ENCODE measurements around the gene DLX3.

DLX3 gene

DNA sequence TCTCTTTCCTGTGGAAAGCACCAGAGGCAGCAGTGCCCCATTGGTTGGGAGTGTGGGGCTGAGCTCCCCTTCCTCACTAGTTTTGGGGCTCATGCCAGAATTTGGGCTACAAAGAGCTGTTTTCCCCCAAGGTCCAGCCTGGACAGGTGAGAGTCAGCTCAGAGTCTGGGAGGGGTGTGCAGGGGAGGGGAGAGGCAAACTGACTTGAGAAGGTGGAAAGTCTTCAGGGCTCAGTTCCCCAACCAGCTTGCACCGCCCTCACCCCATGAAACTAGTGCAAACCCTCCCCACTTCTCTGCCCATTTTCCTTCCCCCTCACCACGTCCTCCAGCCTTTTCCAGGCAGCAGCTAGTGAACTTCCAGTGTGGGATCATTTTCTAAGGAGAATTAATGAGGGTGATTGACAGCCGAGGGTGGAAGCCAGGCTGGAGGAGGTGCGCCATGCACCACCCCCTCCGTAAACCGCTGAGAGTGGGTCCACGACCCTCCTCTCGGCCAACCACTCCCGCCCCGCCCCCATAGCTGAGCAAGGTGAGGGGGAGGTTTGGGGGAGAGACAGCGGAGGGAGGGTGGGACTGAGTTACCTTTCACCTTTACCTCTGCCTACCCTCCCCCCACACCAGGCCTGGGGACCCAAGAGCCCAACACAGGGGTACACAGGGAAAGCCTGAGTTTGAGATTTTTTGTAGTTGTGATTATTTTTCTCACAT lies 32.3 kb downstream of the DLX3 start:
- DNase-seq (ENCODE audit: low spot score in 2 of 2): no peak
- H3K9me3 ChIP-seq: no peaks in the 10 kb centered on the region
- no peak overlapping the region for H3K4me3 ChIP-seq
- no peaks in the 10 kb centered on the region for H3K36me3 ChIP-seq (replicated peaks)
- H3K4me1 ChIP-seq: no peaks in the 10 kb centered on the region
- in situ Hi-C loops (cut with MboI; ENCODE audit: low sequenced_read_pairs): no loop called here
- peaks cover 13% of the 10 kb centered on the region for H3K27me3 ChIP-seq (ENCODE audit: low read depth)

DNA sequence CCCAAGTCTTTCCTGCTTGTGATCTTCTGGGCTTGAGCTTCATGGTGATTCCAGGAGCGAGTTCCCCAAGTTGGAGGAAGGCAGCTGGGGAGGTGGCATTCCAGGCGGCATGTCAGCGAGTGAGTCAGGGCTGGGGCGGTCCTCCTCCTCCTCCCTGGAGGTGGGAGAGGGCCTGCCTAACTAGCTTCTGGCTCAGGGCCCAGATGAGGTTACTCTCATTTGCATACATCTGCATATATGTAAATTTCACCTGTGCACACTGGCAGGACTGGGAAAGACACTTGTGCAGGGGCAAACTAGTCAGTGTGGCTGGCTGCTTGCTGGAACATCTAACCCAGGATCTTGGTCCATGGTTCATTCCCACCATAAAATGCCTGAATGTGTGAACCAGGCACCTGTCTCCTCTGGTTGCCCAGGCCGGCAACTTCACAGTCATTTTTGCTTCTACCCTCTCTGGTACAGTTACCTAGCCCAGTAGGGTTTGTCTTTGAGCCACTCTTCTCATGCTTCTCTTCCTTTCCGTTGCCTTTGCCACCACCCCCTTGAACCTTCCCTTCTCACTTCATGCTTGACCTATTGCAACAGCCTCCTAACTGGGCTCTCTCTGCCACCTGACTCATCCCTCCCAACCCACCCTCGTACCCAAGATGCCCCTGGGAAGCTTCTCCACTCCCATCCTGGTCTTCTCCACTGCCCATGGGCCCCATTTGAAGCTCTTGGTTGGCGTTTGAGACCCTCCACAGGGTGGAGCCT lies 35.7 kb downstream of the DLX3 start:
- no peaks in the 10 kb centered on the region for H3K27me3 ChIP-seq (ENCODE audit: low read depth)
- H3K4me1 ChIP-seq: no peaks in the 10 kb centered on the region
- H3K4me3 ChIP-seq: no peak overlapping the region
- H3K36me3 ChIP-seq (replicated peaks): no peaks in the 10 kb centered on the region
- no peak for DNase-seq (ENCODE audit: low spot score in 2 of 2)
- in situ Hi-C loops (cut with MboI; ENCODE audit: low sequenced_read_pairs): no loop called here
- H3K9me3 ChIP-seq: no peaks in the 10 kb centered on the region

DNA sequence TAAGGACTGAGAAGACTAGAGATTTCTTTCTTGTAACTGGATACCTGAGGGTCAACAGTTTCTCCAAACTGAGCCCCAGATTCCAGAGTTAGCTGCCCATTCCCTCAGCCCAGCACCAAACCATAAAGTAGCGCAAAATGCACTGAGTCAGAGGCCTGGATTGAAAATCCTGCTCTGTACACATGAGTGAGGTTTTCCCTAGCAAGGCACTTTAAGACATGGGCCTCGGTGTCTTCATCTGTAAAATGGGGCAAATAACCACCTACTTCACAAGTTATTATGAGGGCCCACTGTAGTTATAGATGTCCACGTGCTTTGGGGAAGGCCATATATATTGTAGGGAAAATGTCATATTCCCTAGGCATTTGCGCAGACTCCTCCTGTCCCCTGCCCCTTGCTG lies 36.3 kb downstream of the DLX3 start:
- no peaks in the 10 kb centered on the region for H3K27me3 ChIP-seq (ENCODE audit: low read depth)
- in situ Hi-C loops (cut with MboI; ENCODE audit: low sequenced_read_pairs): no loop called here
- H3K9me3 ChIP-seq: no peaks in the 10 kb centered on the region
- no peaks in the 10 kb centered on the region for H3K36me3 ChIP-seq (replicated peaks)
- H3K4me1 ChIP-seq: no peaks in the 10 kb centered on the region
- no peak overlapping the region for H3K4me3 ChIP-seq
- DNase-seq (ENCODE audit: low spot score in 2 of 2): no peak

DNA sequence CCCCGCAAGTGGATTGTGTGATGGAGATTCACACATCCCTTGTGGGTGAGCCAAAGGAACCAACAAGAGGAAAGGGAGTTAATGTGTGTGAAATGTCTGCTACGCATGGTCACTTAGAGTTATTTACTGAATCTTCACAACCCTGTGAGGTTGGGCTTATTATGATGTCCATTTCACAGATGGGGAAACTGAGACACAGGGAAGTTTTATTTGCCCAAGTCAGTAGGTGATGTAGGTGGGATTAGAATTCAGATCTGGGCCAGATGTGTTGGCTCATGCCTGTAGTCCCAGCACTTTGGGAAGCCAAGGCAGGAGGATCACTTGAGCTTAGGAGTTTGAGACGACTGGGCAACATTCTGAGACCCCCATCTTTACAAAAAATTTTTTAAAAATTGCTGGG lies 37.7 kb downstream of the DLX3 start:
- no peaks in the 10 kb centered on the region for H3K9me3 ChIP-seq
- H3K36me3 ChIP-seq (replicated peaks): no peaks in the 10 kb centered on the region
- no peak for DNase-seq (ENCODE audit: low spot score in 2 of 2)
- no peaks in the 10 kb centered on the region for H3K27me3 ChIP-seq (ENCODE audit: low read depth)
- H3K4me1 ChIP-seq: no peaks in the 10 kb centered on the region
- in situ Hi-C loops (cut with MboI; ENCODE audit: low sequenced_read_pairs): no loop called here
- H3K4me3 ChIP-seq: no peak overlapping the region

DNA sequence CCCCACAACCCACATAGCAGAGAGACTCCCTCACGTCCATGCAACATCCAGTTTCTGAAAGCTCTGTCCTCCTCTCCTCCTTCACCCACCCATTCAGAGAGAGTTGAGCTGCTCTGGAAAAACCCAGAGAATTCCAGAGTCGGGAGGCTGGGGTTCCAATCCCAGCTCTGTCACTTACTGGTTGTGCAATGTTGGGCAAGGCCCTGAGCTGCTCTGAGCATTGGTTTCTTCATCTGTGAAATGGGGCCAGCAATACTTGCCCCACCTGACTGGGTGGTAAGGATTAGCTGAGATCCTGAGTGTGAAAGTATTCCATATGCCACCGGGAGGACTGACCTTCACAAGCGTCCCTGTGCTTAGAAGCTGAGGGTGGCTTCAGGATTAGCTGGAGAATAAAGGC lies 38.2 kb downstream of the DLX3 start:
- no peak overlapping the region for H3K4me3 ChIP-seq
- H3K4me1 ChIP-seq: no peaks in the 10 kb centered on the region
- H3K27me3 ChIP-seq (ENCODE audit: low read depth): no peaks in the 10 kb centered on the region
- no peak for DNase-seq (ENCODE audit: low spot score in 2 of 2)
- H3K36me3 ChIP-seq (replicated peaks): no peaks in the 10 kb centered on the region
- no peaks in the 10 kb centered on the region for H3K9me3 ChIP-seq
- in situ Hi-C loops (cut with MboI; ENCODE audit: low sequenced_read_pairs): no loop called here

DNA sequence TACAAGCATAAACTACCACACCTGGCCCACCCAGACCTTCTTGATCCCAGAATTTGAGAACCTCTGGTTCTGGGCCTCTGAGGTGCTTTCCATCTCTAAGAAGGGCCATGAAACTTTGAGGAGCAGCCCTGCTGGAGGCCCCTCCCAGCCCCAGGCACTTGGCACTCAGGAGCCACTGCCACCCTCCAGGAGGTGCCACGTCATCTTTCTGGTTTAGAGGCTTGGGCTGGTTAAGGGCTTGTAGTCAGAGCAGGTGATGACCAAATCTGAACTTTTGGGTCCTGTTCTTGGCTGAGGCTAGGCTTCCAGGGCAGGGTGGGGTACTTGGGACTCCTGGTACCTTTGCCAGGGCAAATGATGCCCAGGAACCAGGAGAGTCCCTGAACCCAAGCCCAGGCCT lies 39.9 kb downstream of the DLX3 start:
- Histone ChIP-seq H3K36me3 (replicated peaks) (no peaks in the 10 kb centered on the region), H3K9me3 (no peaks in the 10 kb centered on the region), H3K4me1 (no peaks in the 10 kb centered on the region), H3K4me3 (no peak overlapping the region), H3K27me3 (ENCODE audit: low read depth) (no peaks in the 10 kb centered on the region)
- DNase-seq (ENCODE audit: low spot score in 2 of 2): no peak
- in situ Hi-C loops (cut with MboI; ENCODE audit: low sequenced_read_pairs): no loop called here

DNA sequence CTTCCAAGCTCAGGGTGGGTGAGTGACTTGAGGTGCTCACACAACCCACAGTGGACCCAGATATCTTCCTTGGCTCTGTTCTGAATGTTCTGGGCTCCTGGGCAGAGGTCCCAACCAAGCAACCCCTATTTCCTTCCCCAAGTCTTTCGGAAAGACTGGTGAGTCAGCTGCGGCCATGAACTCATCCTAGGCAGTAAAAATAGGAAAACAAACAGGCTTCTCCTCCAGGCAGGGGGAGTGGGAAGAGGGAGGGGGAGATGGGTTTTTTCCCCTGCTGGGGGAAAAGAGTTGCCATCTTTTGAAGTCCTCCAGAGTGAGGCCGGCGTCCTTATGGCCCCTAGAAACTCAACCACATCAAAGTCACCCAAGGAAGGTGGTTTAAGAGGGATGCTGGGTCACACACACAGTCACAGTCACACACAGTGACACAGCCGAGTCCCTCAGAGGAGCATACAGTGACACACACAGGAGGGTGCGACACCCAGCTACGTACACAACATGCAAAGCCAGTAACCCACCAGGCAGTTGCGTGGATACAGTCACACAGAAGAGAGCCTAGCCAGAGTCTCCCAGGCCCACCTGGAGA lies 42.0 kb downstream of the DLX3 start:
- no peaks in the 10 kb centered on the region for H3K36me3 ChIP-seq (replicated peaks)
- no peak overlapping the region for H3K4me3 ChIP-seq
- H3K4me1 ChIP-seq: no peaks in the 10 kb centered on the region
- H3K27me3 ChIP-seq (ENCODE audit: low read depth): no peaks in the 10 kb centered on the region
- no peaks in the 10 kb centered on the region for H3K9me3 ChIP-seq
- in situ Hi-C loops (cut with MboI; ENCODE audit: low sequenced_read_pairs): no loop called here
- DNase-seq (ENCODE audit: low spot score in 2 of 2): no peak

DNA sequence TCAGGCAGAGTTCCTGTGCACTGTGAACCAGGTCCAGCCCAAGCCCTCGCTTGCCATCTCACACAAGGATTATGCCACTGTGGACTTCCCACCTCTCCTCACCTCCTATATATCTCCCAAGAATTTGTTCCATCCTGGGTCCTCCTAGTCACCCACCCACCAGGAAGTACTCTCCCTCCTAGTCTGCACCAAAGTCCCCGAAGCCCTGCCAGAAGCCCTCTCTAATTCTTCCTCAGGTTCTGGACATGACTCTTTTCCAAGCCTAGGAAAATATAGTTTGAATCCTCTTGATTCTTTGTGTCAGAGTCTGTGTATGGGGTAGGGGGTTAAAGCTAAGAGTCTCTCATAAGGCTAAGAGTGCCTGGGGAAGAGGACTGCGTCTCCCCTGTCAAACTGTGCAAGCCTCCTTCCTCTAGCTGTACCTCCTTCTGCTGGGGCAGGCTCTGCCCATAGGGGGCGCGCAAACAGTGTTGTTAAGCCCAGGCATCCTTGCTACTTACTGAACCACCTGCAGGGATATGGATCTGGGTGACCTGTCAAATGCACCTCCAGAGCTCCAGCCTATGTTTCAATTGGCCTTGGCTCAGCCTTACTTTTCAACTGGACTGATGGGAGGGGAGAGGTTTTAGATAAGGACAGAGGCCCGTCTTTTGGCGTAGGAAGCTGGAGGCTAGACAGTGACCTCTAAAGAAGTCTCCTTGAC lies 42.7 kb downstream of the DLX3 start:
- Histone ChIP-seq H3K9me3 (no peaks in the 10 kb centered on the region), H3K4me1 (no peaks in the 10 kb centered on the region), H3K36me3 (replicated peaks) (no peaks in the 10 kb centered on the region), H3K4me3 (no peak overlapping the region), H3K27me3 (ENCODE audit: low read depth) (no peaks in the 10 kb centered on the region)
- in situ Hi-C loops (cut with MboI; ENCODE audit: low sequenced_read_pairs): no loop called here
- peak; percentile 68 to 93 for DNase-seq (ENCODE audit: low spot score in 2 of 2)

DNA sequence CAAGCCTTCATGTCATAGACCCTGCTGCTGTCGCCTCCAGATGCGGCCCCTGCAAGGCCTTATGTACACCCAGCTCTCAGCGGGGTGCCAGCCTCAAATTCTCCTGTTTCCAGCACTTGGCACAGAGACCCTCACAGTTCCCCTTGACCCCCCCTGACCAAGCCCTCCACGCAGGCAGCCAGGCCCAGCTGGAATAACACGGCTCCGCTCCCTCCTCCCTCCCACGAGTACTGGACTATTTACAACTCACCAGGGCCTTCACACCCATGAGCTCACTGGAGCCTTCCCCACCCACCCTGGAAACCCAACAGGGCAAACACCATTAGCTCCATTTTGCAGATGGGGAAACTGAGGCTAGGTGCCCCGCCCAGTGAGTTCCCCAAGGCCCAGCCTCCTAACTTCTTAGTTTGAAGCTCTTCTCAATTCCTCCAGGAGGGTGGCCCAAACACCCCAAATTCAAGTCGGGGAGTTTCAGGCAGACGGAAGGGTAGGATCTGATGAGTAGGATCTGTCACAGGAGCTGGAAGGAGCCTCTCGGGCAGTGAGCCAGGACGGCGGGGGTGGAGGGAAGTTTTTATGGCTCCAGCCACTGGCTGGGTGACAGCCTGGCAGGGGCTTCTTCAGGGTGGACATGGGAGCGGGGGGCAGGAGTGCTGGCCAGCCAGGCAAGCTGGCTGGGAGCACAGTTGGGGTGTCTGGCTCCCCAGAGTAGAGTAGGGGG lies 43.5 kb downstream of the DLX3 start:
- H3K4me1 ChIP-seq: no peaks in the 10 kb centered on the region
- no peaks in the 10 kb centered on the region for H3K36me3 ChIP-seq (replicated peaks)
- in situ Hi-C loops (cut with MboI; ENCODE audit: low sequenced_read_pairs): no loop called here
- H3K4me3 ChIP-seq: no peak overlapping the region
- H3K9me3 ChIP-seq: no peaks in the 10 kb centered on the region
- no peak for DNase-seq (ENCODE audit: low spot score in 2 of 2)
- no peaks in the 10 kb centered on the region for H3K27me3 ChIP-seq (ENCODE audit: low read depth)

DNA sequence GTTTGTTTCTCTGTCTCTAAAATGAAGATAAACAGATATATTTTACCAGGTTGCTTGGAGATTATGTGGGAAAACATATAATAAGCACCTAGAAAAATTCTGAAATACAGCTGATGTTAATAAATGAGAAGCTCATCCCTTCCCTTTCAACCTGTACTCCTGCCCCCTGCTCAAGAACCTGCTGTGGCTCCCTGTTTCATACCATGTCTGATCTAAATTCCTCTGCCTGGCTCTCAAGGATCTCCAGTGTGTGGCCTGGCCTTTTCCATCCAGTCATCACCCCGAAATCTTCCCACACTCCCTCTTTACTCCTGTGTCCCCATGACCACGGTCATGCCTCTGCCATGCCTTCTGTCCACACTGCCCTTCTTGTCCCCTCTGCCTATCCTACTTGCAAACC lies 45.4 kb downstream of the DLX3 start:
- no peaks in the 10 kb centered on the region for H3K27me3 ChIP-seq (ENCODE audit: low read depth)
- H3K36me3 ChIP-seq (replicated peaks): no peaks in the 10 kb centered on the region
- H3K4me3 ChIP-seq: no peak overlapping the region
- H3K4me1 ChIP-seq: no peaks in the 10 kb centered on the region; the same call in 1 of the 2 replicates
- no peaks in the 10 kb centered on the region for H3K9me3 ChIP-seq
- no peak for DNase-seq (ENCODE audit: low spot score in 2 of 2)
- in situ Hi-C loops (cut with MboI; ENCODE audit: low sequenced_read_pairs): no loop called here

DNA sequence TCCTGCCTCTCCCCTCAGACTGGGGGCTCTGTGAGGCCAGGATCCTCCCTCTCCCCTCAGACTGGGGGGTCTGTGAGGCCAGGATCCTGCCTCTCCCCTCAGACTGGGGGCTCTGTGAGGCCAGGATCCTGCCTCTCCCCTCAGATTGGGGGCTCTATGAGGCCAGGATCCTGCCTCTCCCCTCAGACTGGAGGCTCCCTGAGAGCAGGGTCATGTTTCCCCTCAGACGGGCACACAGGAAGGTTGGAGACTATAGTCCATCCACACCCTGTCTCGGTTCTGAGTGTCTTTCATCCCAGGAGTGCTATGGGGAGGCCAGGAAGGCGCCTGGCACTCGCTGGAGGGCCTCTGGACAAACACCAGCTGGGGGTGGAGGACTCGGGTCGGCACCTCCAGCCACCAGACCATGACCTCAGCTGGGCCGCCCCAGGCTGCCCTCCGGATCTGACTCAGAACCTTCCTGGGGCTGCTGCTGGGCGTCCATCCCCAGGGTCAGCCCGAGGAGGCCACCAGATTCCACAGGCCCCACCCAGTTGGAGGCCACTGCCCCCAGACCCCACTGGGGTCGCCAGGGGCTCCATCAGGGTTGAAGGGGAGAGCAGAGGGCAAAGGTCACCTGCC lies 48.0 kb downstream of the DLX3 start:
- Histone ChIP-seq H3K36me3 (replicated peaks) (no peaks in the 10 kb centered on the region), H3K9me3 (no peaks in the 10 kb centered on the region), H3K4me1 (no peaks in the 10 kb centered on the region; the same call in 1 of the 2 replicates), H3K27me3 (ENCODE audit: low read depth) (no peaks in the 10 kb centered on the region), H3K4me3 (no peak overlapping the region)
- DNase-seq (ENCODE audit: low spot score in 2 of 2): no peak
- in situ Hi-C loops (cut with MboI; ENCODE audit: low sequenced_read_pairs): no loop called here

DNA sequence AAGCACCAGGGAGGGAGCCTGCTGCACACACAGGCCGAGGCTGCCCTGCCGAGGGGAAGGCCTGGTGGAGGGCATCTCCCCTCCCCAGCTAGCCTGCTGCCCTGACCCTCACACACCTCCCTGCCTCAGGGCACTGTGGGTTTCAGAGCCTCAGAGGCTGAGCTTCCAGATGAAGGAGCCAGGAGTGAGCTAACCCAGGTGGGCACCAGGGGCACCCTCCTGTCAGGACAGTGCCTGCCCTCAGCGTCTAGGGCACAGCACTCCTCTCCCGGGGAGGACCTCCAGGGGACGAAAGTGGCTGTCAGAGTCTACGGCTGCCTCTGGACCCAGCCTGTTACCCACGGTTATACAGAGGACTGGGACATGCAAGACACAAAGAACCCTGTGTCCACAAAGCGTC lies 48.8 kb downstream of the DLX3 start:
- no peaks in the 10 kb centered on the region for H3K27me3 ChIP-seq (ENCODE audit: low read depth)
- H3K9me3 ChIP-seq: no peaks in the 10 kb centered on the region
- in situ Hi-C loops (cut with MboI; ENCODE audit: low sequenced_read_pairs): no loop called here
- no peaks in the 10 kb centered on the region; the same call in 1 of the 2 replicates for H3K4me1 ChIP-seq
- H3K4me3 ChIP-seq: no peak overlapping the region
- DNase-seq (ENCODE audit: low spot score in 2 of 2): no peak
- H3K36me3 ChIP-seq (replicated peaks): no peaks in the 10 kb centered on the region

DNA sequence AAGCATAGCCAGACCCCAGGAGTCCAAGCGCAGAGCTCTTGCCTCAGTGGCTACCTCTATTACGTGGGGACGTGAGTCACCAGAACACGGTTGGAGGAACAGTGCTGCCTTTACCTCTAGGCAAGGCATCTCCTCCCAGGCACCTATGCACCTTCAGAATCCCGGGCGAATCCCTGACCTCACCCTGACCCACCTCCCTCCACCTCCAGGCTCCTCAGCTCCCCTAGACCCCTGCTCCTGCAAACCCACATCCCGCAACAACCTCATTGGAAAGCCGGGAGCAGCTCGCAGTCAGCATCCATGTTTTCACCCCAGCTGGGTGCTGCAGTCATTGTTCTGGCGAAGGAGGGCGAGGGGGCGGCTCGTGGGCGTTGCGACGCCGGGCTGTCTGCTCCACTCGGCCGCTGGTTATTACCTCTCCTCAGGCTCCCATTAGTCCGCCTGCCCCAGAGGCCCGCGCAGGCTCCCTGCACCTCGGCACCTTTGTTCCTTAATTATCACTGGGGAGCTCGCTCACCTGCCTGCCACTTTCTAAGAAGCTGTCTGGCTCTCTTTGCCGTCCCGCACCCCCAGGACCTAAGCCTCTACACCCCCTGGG lies 50.7 kb downstream of the DLX3 start:
- no peaks in the 10 kb centered on the region for H3K9me3 ChIP-seq
- peak in 1 of 2 experiments; percentile 13 for DNase-seq (ENCODE audit: low spot score in 2 of 2)
- no peaks in the 10 kb centered on the region for H3K27me3 ChIP-seq (ENCODE audit: low read depth)
- H3K4me3 ChIP-seq: no peak overlapping the region
- in situ Hi-C loops (cut with MboI; ENCODE audit: low sequenced_read_pairs): no loop called here
- no peaks in the 10 kb centered on the region; the same call in 1 of the 2 replicates for H3K4me1 ChIP-seq
- H3K36me3 ChIP-seq (replicated peaks): no peaks in the 10 kb centered on the region

Data from HAP-1 (cell line).